ENCODE results near the gene MAN1C1. TPM values are rescaled to one million over a fixed set of nuclear protein-coding genes. Genes with fewer than 3 reads are reported as not detected.

Gene MAN1C1
- total RNA-seq, 1 experiment from 2014 or later: 9.3 TPM

DNA sequence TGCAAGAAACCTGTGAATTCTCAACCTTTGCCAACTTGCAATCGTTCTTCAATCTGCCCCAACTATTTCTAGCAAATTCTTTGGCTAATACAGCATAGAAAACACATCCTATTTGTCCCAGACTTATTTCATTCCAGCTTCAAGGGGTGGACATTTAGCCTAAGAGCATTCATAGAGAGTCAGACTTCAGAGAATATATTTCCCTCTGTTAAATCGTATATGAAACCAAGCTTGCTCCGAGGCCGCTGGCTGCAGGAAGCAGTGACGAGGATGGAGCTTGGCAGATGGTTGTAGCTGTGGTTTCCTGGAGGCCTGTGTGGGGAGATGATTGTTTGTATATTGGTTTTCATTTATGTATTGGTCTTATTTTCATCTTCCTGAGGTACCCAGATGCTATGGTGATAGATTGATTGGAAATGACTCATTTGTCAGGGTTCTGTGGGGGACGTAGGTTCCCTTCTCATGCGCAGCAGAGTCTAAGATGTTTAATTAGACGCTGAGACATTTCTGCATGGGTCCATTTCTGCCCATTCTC, 26.1 kb downstream of the MAN1C1 start:
- Histone ChIP-seq H3K4ac (ENCODE audit: low read depth, low read length) (no peak overlapping the region), H3K18ac (ENCODE audit: insufficient read length, low read depth, low read length) (no peak overlapping the region), H4K91ac (ENCODE audit: insufficient read length, low read depth, low read length) (no peak overlapping the region), H2BK12ac (ENCODE audit: insufficient read length, low read depth, low read length) (no peak overlapping the region), H4K5ac (ENCODE audit: insufficient read length, low read depth, low read length) (no peak overlapping the region), H3K27ac (ENCODE audit: insufficient read length, low read depth, low read length) (no peak overlapping the region), H2BK5ac (ENCODE audit: insufficient read length, low read length) (no peak overlapping the region), H2BK20ac (ENCODE audit: low read depth, low read length, poor library complexity, severe bottlenecking) (no peak overlapping the region), H2AK5ac (ENCODE audit: insufficient read length, low read length) (no peak overlapping the region), H4K20me1 (ENCODE audit: control insufficient read depth, insufficient read depth, insufficient read length) (no peaks in the 10 kb centered on the region), H3K9ac (ENCODE audit: extremely low read depth, insufficient read length, low read length) (no peak overlapping the region), H3K9me3 (ENCODE audit: control insufficient read depth, low read depth, low read length) (no peaks in the 10 kb centered on the region), H2AFZ (ENCODE audit: low read length) (no peak overlapping the region), H3T11ph (ENCODE audit: low read length) (no peak overlapping the region), H3K27me3 (ENCODE audit: insufficient read depth, low read length) (no peaks in the 10 kb centered on the region), H3K4me2 (ENCODE audit: insufficient read depth, insufficient read length, low read length) (no peak overlapping the region), H2BK120ac (ENCODE audit: low read depth, low read length, poor library complexity, severe bottlenecking) (no peak overlapping the region), H3K4me1 (ENCODE audit: insufficient read depth, low read length) (no peaks in the 10 kb centered on the region), H3K14ac (ENCODE audit: insufficient read depth, low read length) (no peak overlapping the region), H3K79me1 (ENCODE audit: insufficient read depth, low read depth, low read length, poor library complexity, severe bottlenecking) (no peaks in the 10 kb centered on the region), H3K79me2 (ENCODE audit: insufficient read depth, low read length) (no peaks in the 10 kb centered on the region), H3K23ac (ENCODE audit: insufficient read length, low read depth, low read length) (no peak overlapping the region), H3K56ac (ENCODE audit: insufficient read length, low read depth, low read length) (no peak overlapping the region), H4K8ac (replicated peaks; ENCODE audit: insufficient read length, low read depth, low read length) (no peak overlapping the region), H2BK15ac (ENCODE audit: low read depth, low read length) (no peak overlapping the region), H3K23me2 (ENCODE audit: insufficient read length, low read depth, low read length, poor library complexity, severe bottlenecking) (no peaks in the 10 kb centered on the region)
- no peak for DNase-seq
- TF ChIP-seq, protein P1, sequence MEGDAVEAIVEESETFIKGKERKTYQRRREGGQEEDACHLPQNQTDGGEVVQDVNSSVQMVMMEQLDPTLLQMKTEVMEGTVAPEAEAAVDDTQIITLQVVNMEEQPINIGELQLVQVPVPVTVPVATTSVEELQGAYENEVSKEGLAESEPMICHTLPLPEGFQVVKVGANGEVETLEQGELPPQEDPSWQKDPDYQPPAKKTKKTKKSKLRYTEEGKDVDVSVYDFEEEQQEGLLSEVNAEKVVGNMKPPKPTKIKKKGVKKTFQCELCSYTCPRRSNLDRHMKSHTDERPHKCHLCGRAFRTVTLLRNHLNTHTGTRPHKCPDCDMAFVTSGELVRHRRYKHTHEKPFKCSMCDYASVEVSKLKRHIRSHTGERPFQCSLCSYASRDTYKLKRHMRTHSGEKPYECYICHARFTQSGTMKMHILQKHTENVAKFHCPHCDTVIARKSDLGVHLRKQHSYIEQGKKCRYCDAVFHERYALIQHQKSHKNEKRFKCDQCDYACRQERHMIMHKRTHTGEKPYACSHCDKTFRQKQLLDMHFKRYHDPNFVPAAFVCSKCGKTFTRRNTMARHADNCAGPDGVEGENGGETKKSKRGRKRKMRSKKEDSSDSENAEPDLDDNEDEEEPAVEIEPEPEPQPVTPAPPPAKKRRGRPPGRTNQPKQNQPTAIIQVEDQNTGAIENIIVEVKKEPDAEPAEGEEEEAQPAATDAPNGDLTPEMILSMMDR (conservative IDR thresholded peaks at IDR 0.05): no peak
- Mint-ChIP-seq H3K4me1 (peaks cover 10 to 18% of the 10 kb centered on the region in 2 experiments), H3K27ac (no peak overlapping the region), H3K36me3 (ENCODE audit: insufficient read depth in 1 of 3, low read depth in 3 of 3) (no peaks in the 10 kb centered on the region), H3K27me3 (ENCODE audit: low read depth) (peaks cover 32% of the 10 kb centered on the region), H3K4me3 (no peak overlapping the region), H3K9me3 (peaks cover 0 to 1% of the 10 kb centered on the region in 2 experiments; a peak in 1 of 5 replicates)
- no CpG with 5 or more reads among the region's 8 CpGs for WGBS (ENCODE audit: extremely low coverage, insufficient read length, low lambda C conversion rate)
